Activated CD8-positive, alpha-beta memory T cell treated with anti-CD3 and anti-CD28 coated beads, Interleukin-2, amount 10 ng/mL, durations not matched to agents 7 days and 5 days (primary cell): Measurements from ENCODE around the gene C13orf46. TPM values are rescaled to one million over a fixed set of nuclear protein-coding genes. Genes with fewer than 3 reads are reported as not detected.

Experiments used
- ATAC-seq: fragments of 150-1000 bp; cut with Tn5 transposase; one replicate; pipeline ENCODE4 v1.10.0; 2021; ENCODE audit warnings: moderate library complexity
- CTCF ChIA-PET: fragments of 350-600 bp; sonication (Branson Sonifier 250); formaldehyde crosslinking; loops from one replicate; lab custom pipeline; 2021; ENCODE audit warnings: antibody characterized with exemption; lab: Charles Lee
- DNase-seq: peaks from one replicate; pipeline ENCODE4 v3.0.0-alpha.2; 2020
- H3K27ac Mint-ChIP-seq: one replicate; pipeline ENCODE4 v1.8.0; 2021; ENCODE audit warnings: mild to moderate bottlenecking, mixed read lengths
- H3K27me3 Mint-ChIP-seq: one replicate; pipeline ENCODE4 v1.8.0; 2021; ENCODE audit warnings: mixed read lengths
- H3K36me3 Mint-ChIP-seq: one replicate; pipeline ENCODE4 v1.8.0; 2021; ENCODE audit warnings: mild to moderate bottlenecking, mixed read lengths
- H3K4me1 Mint-ChIP-seq: one replicate; pipeline ENCODE4 v1.8.0; 2021; ENCODE audit warnings: mixed read lengths
- H3K4me3 Mint-ChIP-seq: one replicate; pipeline ENCODE4 v1.8.0; 2021; ENCODE audit warnings: mild to moderate bottlenecking, moderate library complexity, mixed read lengths
- H3K9me3 Mint-ChIP-seq: one replicate; pipeline ENCODE4 v1.8.0; 2022; ENCODE audit warnings: low read depth, mixed read lengths
- total RNA-seq, 2 experiments: library from RNA; stranded (reverse); gene quantifications; one replicate each; pipeline ENCODE4 v1.2.3, GENCODE V29; 2021

C13orf46 gene
- total RNA-seq, 2 experiments from 2014 or later: 0.37 to 2.3 TPM

- H3K4me1 Mint-ChIP-seq: peaks cover 4% of the 10 kb centered on the region
- no peaks in the 10 kb centered on the region for H3K27me3 Mint-ChIP-seq
- ATAC-seq (no peak), DNase-seq (no peak)
- CTCF ChIA-PET: interaction anchor here (1.0 kb wide), 1 partner anchor 33 kb away, joined by 3 read pairs; no protein-coding TSS in a partner anchor
- H3K27ac Mint-ChIP-seq: no peak overlapping the region
- peaks cover 6% of the 10 kb centered on the region for H3K36me3 Mint-ChIP-seq
- no peak overlapping the region for H3K4me3 Mint-ChIP-seq
- H3K9me3 Mint-ChIP-seq: no peaks in the 10 kb centered on the region
Observed at GRCh38 chr13:114015111-114015968, 41.5 kb upstream of the C13orf46 start.

DNA sequence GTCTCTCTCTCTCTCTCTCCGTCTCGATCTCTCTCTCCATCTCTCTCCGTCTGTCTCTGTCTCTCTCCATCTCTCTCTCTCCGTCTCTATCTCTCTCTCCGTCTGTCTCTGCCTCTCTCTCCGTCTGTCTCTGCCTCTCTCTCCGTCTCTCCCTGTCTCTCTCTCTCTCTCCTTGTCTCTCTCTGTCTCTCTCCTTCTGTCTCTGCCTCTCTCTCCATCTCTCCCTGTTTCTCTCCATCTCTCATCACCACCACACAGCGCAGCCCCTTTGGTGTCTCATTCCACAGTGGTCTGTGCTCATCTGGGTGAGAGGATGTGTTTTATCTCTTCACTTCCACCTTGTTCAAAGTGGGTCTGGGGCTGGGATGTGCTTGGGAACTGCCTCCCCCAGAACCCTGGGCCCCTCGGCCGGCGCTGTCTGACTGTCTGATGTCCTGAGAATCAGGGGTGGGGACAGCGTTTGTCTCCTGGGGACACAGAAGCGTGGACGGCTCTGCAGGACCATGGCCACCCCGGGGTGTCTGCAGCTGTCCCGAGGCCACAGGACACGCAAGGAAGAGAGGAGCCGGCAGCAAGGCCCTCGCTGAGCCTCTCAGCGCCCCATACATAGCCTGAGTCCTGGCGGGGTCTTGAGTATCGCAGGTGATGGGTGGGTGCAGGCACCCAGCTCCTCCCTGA, 40.2 kb upstream of the C13orf46 start:
- Mint-ChIP-seq H3K27me3 (no peaks in the 10 kb centered on the region), H3K27ac (no peak overlapping the region), H3K36me3 (peaks cover 9% of the 10 kb centered on the region), H3K9me3 (no peaks in the 10 kb centered on the region), H3K4me3 (no peak overlapping the region), H3K4me1 (peaks cover 4% of the 10 kb centered on the region)
- ATAC-seq (no peak), DNase-seq (no peak)
- CTCF ChIA-PET: no interaction called here

- CTCF ChIA-PET: no interaction called here
- Mint-ChIP-seq H3K27ac (no peak overlapping the region), H3K9me3 (no peaks in the 10 kb centered on the region), H3K4me1 (peaks cover 4% of the 10 kb centered on the region), H3K4me3 (no peak overlapping the region), H3K36me3 (peaks cover 9% of the 10 kb centered on the region), H3K27me3 (no peaks in the 10 kb centered on the region)
- ATAC-seq: no peak
- no peak for DNase-seq
Observed at GRCh38 chr13:114013336-114013735, 39.5 kb upstream of the C13orf46 start.

DNA sequence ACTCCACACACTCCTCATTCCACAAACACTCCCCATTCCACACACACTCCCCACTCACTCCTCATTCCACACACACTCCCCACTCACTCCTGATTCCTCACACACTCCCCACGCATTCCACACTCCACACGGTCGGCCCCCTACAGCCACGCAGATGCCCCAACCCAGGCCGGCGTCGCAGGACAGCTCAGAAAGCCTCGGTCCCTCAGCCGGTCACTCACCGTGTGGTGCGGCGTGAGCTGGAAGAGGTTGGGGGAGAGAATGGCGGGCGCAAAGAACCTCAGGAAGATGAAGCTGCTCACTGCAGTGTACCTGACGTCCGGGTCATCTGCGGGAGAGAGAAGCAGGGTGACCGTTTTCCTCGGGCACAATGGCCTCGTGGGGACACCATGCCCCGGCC, 39.0 kb upstream of the C13orf46 start:
- H3K36me3 Mint-ChIP-seq: peaks cover 9% of the 10 kb centered on the region
- ATAC-seq (no peak), DNase-seq (no peak)
- CTCF ChIA-PET: no interaction called here
- no peaks in the 10 kb centered on the region for H3K9me3 Mint-ChIP-seq
- no peak overlapping the region for H3K4me3 Mint-ChIP-seq
- H3K27me3 Mint-ChIP-seq: no peaks in the 10 kb centered on the region
- peaks cover 4% of the 10 kb centered on the region for H3K4me1 Mint-ChIP-seq
- H3K27ac Mint-ChIP-seq: no peak overlapping the region

DNA sequence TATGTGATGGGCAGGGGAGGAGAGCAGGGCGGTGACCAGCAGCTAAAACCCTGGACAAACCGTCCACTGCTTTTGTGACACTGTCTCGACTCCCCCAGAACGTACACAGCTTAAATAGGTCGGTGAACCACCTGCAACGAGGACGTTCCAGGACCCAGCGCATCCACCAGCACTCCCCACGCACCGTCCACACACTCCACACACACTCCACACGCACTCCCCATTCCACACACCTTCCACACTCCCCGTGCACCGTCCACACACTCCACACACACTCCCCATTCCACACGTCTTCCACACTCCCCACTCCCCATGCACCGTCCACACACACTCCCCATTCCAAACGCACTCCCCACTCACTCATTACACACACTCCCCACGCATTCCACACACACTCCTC, 38.3 kb upstream of the C13orf46 start:
- DNase-seq: no peak
- Mint-ChIP-seq H3K36me3 (peaks cover 9% of the 10 kb centered on the region), H3K27me3 (no peaks in the 10 kb centered on the region), H3K9me3 (no peaks in the 10 kb centered on the region), H3K4me1 (peaks cover 4% of the 10 kb centered on the region), H3K4me3 (no peak overlapping the region), H3K27ac (no peak overlapping the region)
- CTCF ChIA-PET: no interaction called here
- ATAC-seq: no peak

DNA sequence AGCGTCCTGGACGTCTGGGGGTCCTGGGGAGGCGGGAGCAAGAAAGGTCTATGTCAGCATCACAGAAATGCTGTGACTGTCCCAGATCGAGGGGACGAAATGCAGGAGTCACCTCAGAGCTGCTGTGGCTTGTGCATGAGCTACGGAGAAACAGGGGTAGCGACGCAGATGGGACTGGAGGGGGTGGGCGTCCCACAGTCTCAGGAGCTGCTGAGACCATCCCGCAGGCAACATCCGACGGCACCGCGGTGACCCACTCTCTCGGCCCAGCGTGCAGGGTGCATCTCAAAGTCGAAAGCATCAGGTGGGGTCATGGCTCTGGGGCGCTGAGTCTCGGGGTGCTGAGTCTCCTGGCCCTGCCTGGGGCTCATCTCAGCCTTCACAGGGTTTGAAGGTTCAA, 37.4 kb upstream of the C13orf46 start:
- Mint-ChIP-seq H3K4me1 (peaks cover 4% of the 10 kb centered on the region), H3K4me3 (no peak overlapping the region), H3K27ac (no peak overlapping the region), H3K36me3 (peaks cover 6% of the 10 kb centered on the region), H3K9me3 (no peaks in the 10 kb centered on the region), H3K27me3 (no peaks in the 10 kb centered on the region)
- ATAC-seq (no peak), DNase-seq (no peak)
- CTCF ChIA-PET: no interaction called here

- peak; percentile 45 for ATAC-seq
- Mint-ChIP-seq H3K9me3 (no peaks in the 10 kb centered on the region), H3K36me3 (peaks cover 6% of the 10 kb centered on the region), H3K4me1 (peaks cover 4% of the 10 kb centered on the region), H3K27me3 (no peaks in the 10 kb centered on the region), H3K4me3 (no peak overlapping the region), H3K27ac (no peak overlapping the region)
- DNase-seq: no peak
- CTCF ChIA-PET: no interaction called here
Observed at GRCh38 chr13:114010401-114011101, 36.7 kb upstream of the C13orf46 start.

DNA sequence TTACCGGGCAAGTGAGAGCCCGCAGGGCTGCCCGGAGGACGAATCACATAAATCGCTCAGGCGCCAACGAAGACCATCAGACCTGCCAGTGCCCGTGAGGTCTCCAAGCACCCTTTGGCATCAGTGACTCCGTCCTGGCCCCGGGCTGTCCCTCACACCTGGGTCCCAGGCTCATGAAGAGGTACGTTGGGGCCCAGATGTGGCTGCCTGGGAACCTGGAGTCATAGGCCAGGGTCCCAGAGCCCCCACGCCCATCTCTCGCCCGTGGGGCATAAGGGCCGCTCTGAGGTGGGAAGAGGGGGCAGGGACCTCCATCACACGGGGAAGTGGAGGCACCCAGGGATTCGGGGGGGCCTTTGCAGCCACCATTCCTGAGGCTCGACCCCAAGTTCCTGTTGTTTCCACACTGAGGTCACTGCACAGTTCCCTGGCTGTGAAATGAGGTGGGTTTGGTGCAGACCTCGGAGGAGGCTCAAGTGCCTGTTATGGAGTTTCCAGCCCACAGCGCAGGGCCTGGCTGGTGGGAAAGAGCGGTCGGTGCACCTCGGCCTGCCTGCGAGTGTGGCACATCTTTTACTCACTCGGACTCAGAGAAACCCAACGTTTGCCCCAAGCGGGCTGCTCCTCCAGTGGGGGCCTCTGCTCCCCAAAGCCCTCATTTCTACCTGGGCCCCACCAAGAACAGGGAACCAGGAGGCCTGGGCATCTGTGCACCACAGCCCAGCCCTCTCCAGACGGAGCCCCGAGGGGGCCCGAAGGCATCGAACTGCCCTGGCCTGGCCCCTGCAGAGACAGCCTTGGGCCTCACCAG, 35.9 kb upstream of the C13orf46 start:
- H3K4me3 Mint-ChIP-seq: no peak overlapping the region
- H3K27me3 Mint-ChIP-seq: no peaks in the 10 kb centered on the region
- DNase-seq: no peak
- CTCF ChIA-PET: no interaction called here
- no peaks in the 10 kb centered on the region for H3K9me3 Mint-ChIP-seq
- ATAC-seq: no peak
- no peak overlapping the region for H3K27ac Mint-ChIP-seq
- H3K4me1 Mint-ChIP-seq: peaks cover 4% of the 10 kb centered on the region
- peaks cover 6% of the 10 kb centered on the region for H3K36me3 Mint-ChIP-seq

DNA sequence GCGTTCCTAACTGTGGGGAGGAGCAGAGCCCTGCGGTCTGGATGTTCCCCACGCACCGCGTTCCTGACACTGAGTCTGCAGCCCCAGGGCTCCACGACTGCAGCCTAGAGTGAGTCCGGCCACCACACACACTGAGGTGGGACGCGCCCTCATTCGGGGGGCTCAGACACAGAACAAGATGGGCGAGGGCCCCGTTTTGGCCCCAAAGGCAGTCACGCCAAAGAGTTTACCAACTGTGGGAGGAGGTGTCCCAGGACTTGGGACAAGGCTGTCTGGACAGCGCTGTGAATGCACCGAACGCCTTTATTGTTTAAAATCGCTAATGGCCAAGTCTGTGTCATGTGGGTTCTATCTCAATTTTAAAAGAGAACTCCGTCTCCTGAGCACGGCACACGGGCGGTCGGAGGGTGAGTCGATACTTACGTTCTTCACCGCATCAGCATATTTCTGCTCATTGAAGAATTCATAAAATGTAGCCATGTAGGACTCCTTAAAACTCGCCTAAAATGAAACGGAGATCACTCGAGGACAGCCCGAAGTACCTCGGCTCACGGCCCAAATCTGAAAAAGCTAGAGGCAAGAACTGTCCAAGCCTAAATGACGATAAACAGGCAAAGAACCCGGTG, 35.2 kb upstream of the C13orf46 start:
- Mint-ChIP-seq H3K4me1 (peaks cover 4% of the 10 kb centered on the region), H3K27me3 (no peaks in the 10 kb centered on the region), H3K4me3 (no peak overlapping the region), H3K9me3 (no peaks in the 10 kb centered on the region), H3K36me3 (peaks cover 6% of the 10 kb centered on the region), H3K27ac (no peak overlapping the region)
- ATAC-seq (no peak), DNase-seq (no peak)
- CTCF ChIA-PET: no interaction called here

DNA sequence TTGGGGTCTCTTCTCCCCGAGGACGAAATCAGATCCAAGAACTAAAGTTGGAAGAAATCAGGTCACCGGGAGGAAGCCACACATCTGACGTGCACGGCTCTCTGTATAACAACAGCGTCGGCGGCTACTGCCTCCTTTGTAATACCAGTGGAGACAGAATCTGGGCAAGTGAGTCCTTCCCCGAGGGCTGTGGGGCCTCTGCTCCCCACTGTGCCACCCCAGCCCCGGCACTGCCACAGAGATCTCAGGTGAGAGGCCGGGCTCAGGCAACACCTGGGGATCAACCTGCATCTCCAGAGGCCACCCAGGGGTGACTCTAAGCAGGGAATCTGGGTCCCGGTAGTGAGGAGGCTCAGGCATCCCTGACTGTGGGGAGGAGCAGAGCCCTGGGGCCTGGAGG, 33.7 kb upstream of the C13orf46 start:
- Mint-ChIP-seq H3K27me3 (no peaks in the 10 kb centered on the region), H3K9me3 (no peaks in the 10 kb centered on the region), H3K4me3 (no peak overlapping the region), H3K36me3 (peaks cover 6% of the 10 kb centered on the region), H3K27ac (no peak overlapping the region), H3K4me1 (peaks cover 4% of the 10 kb centered on the region)
- DNase-seq (no peak), ATAC-seq (no peak)
- CTCF ChIA-PET: no interaction called here

DNA sequence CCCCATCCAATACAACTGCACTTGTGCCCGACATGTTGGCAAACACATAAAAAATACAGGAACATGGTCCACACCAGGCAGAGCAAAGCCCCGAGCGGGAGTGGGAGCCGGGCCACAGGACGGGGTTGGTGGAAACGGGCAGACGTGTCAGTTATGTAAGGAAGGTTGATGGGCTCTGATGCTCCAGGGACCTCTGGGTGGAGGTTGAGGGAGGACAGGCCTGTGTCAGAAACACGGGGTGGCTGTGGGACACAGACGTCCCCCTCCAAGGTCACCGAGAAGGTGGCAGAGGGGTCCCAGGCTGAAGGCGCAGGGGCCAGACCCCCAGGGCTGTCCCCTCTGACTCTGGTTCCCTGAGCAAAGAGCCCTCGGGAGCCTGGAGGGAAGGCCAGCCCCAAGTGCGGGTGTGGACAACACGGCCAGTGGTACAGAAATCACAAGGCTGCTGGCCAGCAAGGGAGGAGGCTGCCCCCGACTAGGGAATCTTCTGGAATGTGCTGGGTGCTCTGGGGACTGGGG, 31.4 kb upstream of the C13orf46 start:
- H3K4me3 Mint-ChIP-seq: no peak overlapping the region
- no peak for ATAC-seq
- no peaks in the 10 kb centered on the region for H3K9me3 Mint-ChIP-seq
- CTCF ChIA-PET: no interaction called here
- no peak for DNase-seq
- H3K27ac Mint-ChIP-seq: no peak overlapping the region
- H3K27me3 Mint-ChIP-seq: no peaks in the 10 kb centered on the region
- peaks cover 3% of the 10 kb centered on the region for H3K36me3 Mint-ChIP-seq
- no peaks in the 10 kb centered on the region for H3K4me1 Mint-ChIP-seq

DNA sequence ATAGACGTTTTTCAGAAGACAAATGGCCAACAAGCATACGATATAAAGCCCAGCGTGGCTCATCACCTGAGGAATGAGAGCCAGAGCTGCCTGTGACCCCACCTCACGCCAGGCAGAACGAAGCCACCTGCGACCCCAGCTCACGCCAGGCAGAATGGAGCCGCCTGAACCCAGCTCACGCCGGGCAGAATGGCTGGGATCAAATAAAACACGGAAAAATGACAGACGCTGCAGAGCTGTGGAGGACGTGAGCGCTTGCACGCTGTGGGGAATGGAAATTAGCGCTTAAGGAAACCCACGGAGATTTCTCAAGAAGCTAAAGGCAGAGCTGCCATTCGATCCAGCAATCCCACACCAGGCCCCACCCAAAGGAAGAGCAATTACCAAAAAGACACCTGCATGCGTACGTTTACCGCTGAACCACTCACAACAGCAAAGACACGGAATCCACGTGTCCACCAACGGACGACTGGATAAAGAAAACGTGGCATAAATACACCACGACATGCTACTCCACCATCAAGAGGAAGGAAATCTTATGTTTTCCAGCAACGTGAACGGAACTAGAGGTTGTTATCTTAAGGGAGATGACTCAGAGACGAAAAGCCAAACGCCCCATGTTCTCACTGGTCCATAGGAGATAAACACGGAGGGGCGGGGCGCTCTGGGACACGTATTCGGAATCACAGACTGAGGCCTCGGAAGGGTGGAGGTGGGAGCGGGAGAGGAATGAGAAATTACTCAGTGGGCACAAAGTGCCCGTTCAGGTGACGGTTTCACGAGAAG, 30.7 kb upstream of the C13orf46 start:
- ATAC-seq (no peak), DNase-seq (no peak)
- Mint-ChIP-seq H3K27me3 (no peaks in the 10 kb centered on the region), H3K9me3 (no peaks in the 10 kb centered on the region), H3K4me1 (no peaks in the 10 kb centered on the region), H3K4me3 (no peak overlapping the region), H3K36me3 (peaks cover 2% of the 10 kb centered on the region), H3K27ac (no peak overlapping the region)
- CTCF ChIA-PET: no interaction called here
